Renal pelvis (tissue), 4 donors: ENCODE measurements around the gene ASPDH. TPM values are rescaled to one million over a fixed set of nuclear protein-coding genes. Genes with fewer than 3 reads are reported as not detected.
A peak's percentile ranks its signal among the peaks of the same experiment; 100 is the strongest.
"Not testable (repeated sequence)": the region's sequence is repeated elsewhere in the genome, so short reads cannot be mapped to it uniquely, and the experiment has no call there.

Experiments
- DNase-seq: peaks from one replicate; pipeline ENCODE4 v3.0.0-alpha.2; 2013
- polyA plus RNA-seq, 3 donors: library from polyadenylated mRNA; unstranded; fragments of 120-200 nt; gene quantifications; one replicate each; pipeline ENCODE4 v1.2.1, GENCODE V29; 2013; ENCODE audit not compliant: insufficient read length in 3 of 3

The ASPDH gene
- polyA plus RNA-seq, 3 donors, result 11.5 to 15.1 (median 14.4) TPM

- no peak for DNase-seq
Measured at GRCh38 chr19:50549059-50549926, 35.6 kb upstream of the ASPDH start.

GRCh38 chr19:50548191-50549058, 34.7 kb upstream of the ASPDH start:
- no peak for DNase-seq

- DNase-seq, result no peak
Measured at GRCh38 chr19:50547385-50548190, 33.9 kb upstream of the ASPDH start.

- DNase-seq, result no peak
Measured at GRCh38 chr19:50546527-50547221, 33.0 kb upstream of the ASPDH start.

GRCh38 chr19:50542943-50543342, 29.2 kb upstream of the ASPDH start:
- no peak for DNase-seq

GRCh38 chr19:50537769-50538230, 24.1 kb upstream of the ASPDH start:
- peak; percentile 71 for DNase-seq

GRCh38 chr19:50537306-50537685, 23.6 kb upstream of the ASPDH start:
- DNase-seq, result no peak

- no peak for DNase-seq
Measured at GRCh38 chr19:50536662-50537305, 23.1 kb upstream of the ASPDH start.

GRCh38 chr19:50535672-50536187, 22.0 kb upstream of the ASPDH start:
- DNase-seq, result no peak

GRCh38 chr19:50534478-50534877, 20.8 kb upstream of the ASPDH start:
- no peak for DNase-seq

GRCh38 chr19:50532952-50533351, 19.2 kb upstream of the ASPDH start:
- DNase-seq, result no peak

- no peak for DNase-seq
Measured at GRCh38 chr19:50531171-50531612, 17.5 kb upstream of the ASPDH start.

GRCh38 chr19:50528052-50528451, 14.3 kb upstream of the ASPDH start:
- not testable (repeated sequence) for DNase-seq

GRCh38 chr19:50522881-50523280, 9.2 kb upstream of the ASPDH start:
- no peak for DNase-seq

GRCh38 chr19:50520822-50521465, 7.2 kb upstream of the ASPDH start:
- DNase-seq, result no peak

- no peak for DNase-seq
Measured at GRCh38 chr19:50519006-50519575, 5.4 kb upstream of the ASPDH start.

- DNase-seq, result no peak
Measured at GRCh38 chr19:50518091-50519005, 4.6 kb upstream of the ASPDH start.

- DNase-seq, result no peak
Measured at GRCh38 chr19:50517704-50518075, 4.0 kb upstream of the ASPDH start.
